Neutrophil (primary cell): ENCODE measurements around the gene ZDHHC11B.

ENCODE experiments used
- H3K27ac ChIP-seq: fragments of 200-600 bp; sonication (generic); 2 replicates; pipeline ENCODE4 v1.5.1; 2016; ENCODE audit warnings: mild to moderate bottlenecking, moderate library complexity
- H3K27me3 ChIP-seq: fragments of 200-600 bp; sonication (generic); 2 replicates; pipeline ENCODE4 v1.6.0; 2016; ENCODE audit warnings: mild to moderate bottlenecking
- H3K36me3 ChIP-seq: fragments of 200-600 bp; sonication (generic); 2 replicates; pipeline ENCODE4 v1.5.1; 2017
- H3K4me1 ChIP-seq, 2 experiments: fragments of 200-600 bp in 1 of 2; sonication (generic) in 1 of 2; 1 replicate in 1 of 2; 2 replicates in 1 of 2; pipeline versions ENCODE4 v1.5.1 to v1.6.1; 2013 to 2016; ENCODE audit warnings: low read depth in 1 of 2, low read length in 1 of 2, mild to moderate bottlenecking in 1 of 2, moderate library complexity in 1 of 2; ENCODE audit not compliant: control insufficient read depth in 1 of 2, insufficient read depth in 1 of 2
- H3K4me3 ChIP-seq, 2 experiments: fragments of 200-600 bp in 1 of 2; sonication (generic) in 1 of 2; 1 replicate in 1 of 2; 2 replicates in 1 of 2; pipeline ENCODE4 v1.5.1; 2013 to 2016; ENCODE audit warnings: low read depth in 1 of 2, low read length in 1 of 2, mild to moderate bottlenecking in 1 of 2, moderate library complexity in 1 of 2
- H3K9me3 ChIP-seq: fragments of 200-600 bp; sonication (generic); 2 replicates; pipeline ENCODE4 v1.5.1; 2016
- CTCF ChIP-seq: fragments of 200-600 bp; sonication (generic); IDR thresholded peaks from 2 replicates; pipeline ENCODE4 v1.5.1; 2016; ENCODE audit warnings: antibody characterized with exemption

Gene ZDHHC11B

GRCh38 chr5:674630-675011 is 109.9 kb downstream of the ZDHHC11B start:
- H3K4me3 ChIP-seq = no peak overlapping the region
- H3K36me3 ChIP-seq = no peaks in the 10 kb centered on the region
- no peak overlapping the region for H3K27ac ChIP-seq
- H3K9me3 ChIP-seq = no peaks in the 10 kb centered on the region
- no peak for TF ChIP-seq CTCF
- peaks cover 44% of the 10 kb centered on the region for H3K27me3 ChIP-seq
- no peaks in the 10 kb centered on the region for H3K4me1 ChIP-seq

GRCh38 chr5:673831-674629 is 110.5 kb downstream of the ZDHHC11B start:
- no peaks in the 10 kb centered on the region for H3K4me1 ChIP-seq
- no peak overlapping the region for H3K27ac ChIP-seq
- no peaks in the 10 kb centered on the region for H3K36me3 ChIP-seq
- no peak overlapping the region for H3K4me3 ChIP-seq
- peaks cover 44% of the 10 kb centered on the region for H3K27me3 ChIP-seq
- H3K9me3 ChIP-seq = no peaks in the 10 kb centered on the region
- no peak for TF ChIP-seq CTCF

GRCh38 chr5:673161-673830 is 111.2 kb downstream of the ZDHHC11B start:
- Histone ChIP-seq H3K4me1 (no peaks in the 10 kb centered on the region), H3K4me3 (no peak overlapping the region), H3K27ac (no peak overlapping the region), H3K36me3 (no peaks in the 10 kb centered on the region), H3K9me3 (no peaks in the 10 kb centered on the region), H3K27me3 (peaks cover 44% of the 10 kb centered on the region)
- no peak for TF ChIP-seq CTCF

- Histone ChIP-seq H3K9me3 (no peaks in the 10 kb centered on the region), H3K4me3 (no peak overlapping the region), H3K36me3 (no peaks in the 10 kb centered on the region), H3K27ac (no peak overlapping the region), H3K27me3 (peaks cover 44% of the 10 kb centered on the region), H3K4me1 (no peaks in the 10 kb centered on the region)
- TF ChIP-seq CTCF = no peak
Observed at GRCh38 chr5:672329-673160, 112.0 kb downstream of the ZDHHC11B start.

GRCh38 chr5:671459-672328 is 112.8 kb downstream of the ZDHHC11B start:
- Histone ChIP-seq H3K27me3 (peaks cover 44% of the 10 kb centered on the region), H3K27ac (no peak overlapping the region)

More at GRCh38 chr5:671459-672328, 112.8 kb downstream of the ZDHHC11B start:
- Histone ChIP-seq H3K4me3 (no peak overlapping the region), H3K36me3 (peaks cover 3% of the 10 kb centered on the region), H3K9me3 (no peaks in the 10 kb centered on the region), H3K4me1 (no peaks in the 10 kb centered on the region)
- TF ChIP-seq CTCF = no peak
